Activated CD8-positive, alpha-beta memory T cell treated with anti-CD3 and anti-CD28 coated beads, Interleukin-2, amount 50 U/mL, for 4 hours (primary cell): Measurements from ENCODE around the gene TRAF3.
"Not testable (repeated sequence)": the region's sequence is repeated elsewhere in the genome, so short reads cannot be mapped to it uniquely, and the experiment has no call there.

Experiments used
- DNase-seq: peaks from one replicate; pipeline ENCODE4 v3.0.0-alpha.2; 2020

TRAF3 gene

GRCh38 chr14:102809870-102810269 lies 32.6 kb downstream of the TRAF3 start:
- no peak for DNase-seq

- DNase-seq = no peak
These were observed 33.3 kb downstream of the TRAF3 start for GRCh38 chr14:102810523-102810922.

GRCh38 chr14:102811254-102811963 lies 34.2 kb downstream of the TRAF3 start:
- no peak for DNase-seq

- no peak for DNase-seq
These were observed 34.7 kb downstream of the TRAF3 start for GRCh38 chr14:102811971-102812370.

- no peak for DNase-seq
These were observed 36.4 kb downstream of the TRAF3 start for GRCh38 chr14:102813691-102814090.

- no peak for DNase-seq
These were observed 40.1 kb downstream of the TRAF3 start for GRCh38 chr14:102817318-102817717.

GRCh38 chr14:102817942-102818940 lies 41.0 kb downstream of the TRAF3 start:
- no peak for DNase-seq

GRCh38 chr14:102819176-102819628 lies 42.0 kb downstream of the TRAF3 start:
- peak; percentile 38 for DNase-seq

- no peak for DNase-seq
These were observed 42.6 kb downstream of the TRAF3 start for GRCh38 chr14:102819747-102820330.

GRCh38 chr14:102821252-102821651 lies 44.0 kb downstream of the TRAF3 start:
- DNase-seq = no peak

- DNase-seq = no peak
These were observed 45.1 kb downstream of the TRAF3 start for GRCh38 chr14:102822311-102822863.

GRCh38 chr14:102822887-102823286 lies 45.6 kb downstream of the TRAF3 start:
- not testable (repeated sequence) for DNase-seq

- DNase-seq = no peak
These were observed 46.3 kb downstream of the TRAF3 start for GRCh38 chr14:102823546-102823945.

GRCh38 chr14:102824832-102825231 lies 47.6 kb downstream of the TRAF3 start:
- DNase-seq = no peak

- DNase-seq = no peak
These were observed 48.3 kb downstream of the TRAF3 start for GRCh38 chr14:102825307-102826095.

- no peak for DNase-seq
These were observed 48.9 kb downstream of the TRAF3 start for GRCh38 chr14:102826161-102826560.

- DNase-seq = no peak
These were observed 49.8 kb downstream of the TRAF3 start for GRCh38 chr14:102826751-102827675.

- DNase-seq = no peak
These were observed 50.5 kb downstream of the TRAF3 start for GRCh38 chr14:102827716-102828115.

GRCh38 chr14:102828151-102828550 lies 50.9 kb downstream of the TRAF3 start:
- DNase-seq = no peak

- DNase-seq = no peak
These were observed 51.8 kb downstream of the TRAF3 start for GRCh38 chr14:102829016-102829548.
